HepG2 (cell line): Measurements from ENCODE around the gene ARMC10. TPM values are rescaled to one million over a fixed set of nuclear protein-coding genes. Genes with fewer than 3 reads are reported as not detected.
"Not testable (repeated sequence)": the region's sequence is repeated elsewhere in the genome, so short reads cannot be mapped to it uniquely, and the experiment has no call there.

Experiments
- ARNT2 ChIP-seq: sonication (generic); formaldehyde crosslinking; IDR thresholded peaks from 2 replicates; pipeline ENCODE4 v1.8.0; 2022; ENCODE audit warnings: mild to moderate bottlenecking, low read depth, missing genetic modification reagents, moderate library complexity
- BCL3 ChIP-seq: sonication (generic); formaldehyde crosslinking; IDR thresholded peaks from 2 replicates; pipeline ENCODE4 v1.5.1; 2020; ENCODE audit warnings: mild to moderate bottlenecking, missing genetic modification reagents, moderate library complexity
- BORCS8-MEF2B ChIP-seq: sonication (generic); formaldehyde crosslinking; IDR thresholded peaks from 2 replicates; pipeline ENCODE4 v1.8.0; 2022; ENCODE audit warnings: mild to moderate bottlenecking, missing genetic modification reagents
- FOSL2 ChIP-seq: sonication (generic); formaldehyde crosslinking; IDR thresholded peaks from 2 replicates; pipeline ENCODE4 v1.4.0; 2020; ENCODE audit warnings: missing genetic modification reagents
- FOXK1 ChIP-seq: sonication (generic); formaldehyde crosslinking; IDR thresholded peaks from 2 replicates; pipeline ENCODE4 v1.4.0; 2020; ENCODE audit warnings: low read depth, missing genetic modification reagents, borderline replicate concordance
- FOXP1 ChIP-seq, 2 experiments: fragments of 450-650 bp in 1 of 2; IDR thresholded peaks; 2 replicates each; pipeline ENCODE4 v1.6.1; 2017 to 2018; ENCODE audit warnings: antibody characterized with exemption in 1 of 2
- GABPB1 ChIP-seq: IDR thresholded peaks from 2 replicates; pipeline ENCODE4 v1.6.1; 2016; ENCODE audit warnings: mild to moderate bottlenecking, missing genetic modification reagents, moderate library complexity, missing compliant biosample characterization
- GATAD1 ChIP-seq: IDR thresholded peaks from 2 replicates; pipeline ENCODE4 v1.6.1; 2016; ENCODE audit warnings: missing genetic modification reagents, missing compliant biosample characterization
- HDAC1 ChIP-seq: sonication (generic); formaldehyde crosslinking; IDR thresholded peaks from 2 replicates; pipeline ENCODE4 v1.5.1; 2020; ENCODE audit warnings: mild to moderate bottlenecking, missing genetic modification reagents
- HNF1B ChIP-seq: sonication (generic); formaldehyde crosslinking; IDR thresholded peaks from 2 replicates; pipeline ENCODE4 v1.5.1; 2020; ENCODE audit warnings: mild to moderate bottlenecking, moderate library complexity, missing genetic modification reagents
- HOMEZ ChIP-seq: IDR thresholded peaks from 2 replicates; pipeline ENCODE4 v1.6.1; 2016; ENCODE audit warnings: low read depth
- IRF2 ChIP-seq: IDR thresholded peaks from 2 replicates; pipeline ENCODE4 v1.6.1; 2018; ENCODE audit warnings: missing genetic modification reagents, missing compliant biosample characterization
- IRX3 ChIP-seq: sonication (generic); formaldehyde crosslinking; IDR thresholded peaks from 2 replicates; pipeline ENCODE4 v1.8.1; 2023; ENCODE audit warnings: mild to moderate bottlenecking, low read depth, missing genetic modification reagents, borderline replicate concordance
- JUND ChIP-seq: sonication (generic); formaldehyde crosslinking; IDR thresholded peaks from 2 replicates; pipeline ENCODE4 v1.8.0; 2022; ENCODE audit warnings: mild to moderate bottlenecking, missing genetic modification reagents
- POGZ ChIP-seq: sonication (generic); formaldehyde crosslinking; IDR thresholded peaks from 2 replicates; pipeline ENCODE4 v1.4.0; 2020; ENCODE audit warnings: mild to moderate bottlenecking, missing genetic modification reagents
- RXRA ChIP-seq: sonication (generic); formaldehyde crosslinking; IDR thresholded peaks from 2 replicates; pipeline ENCODE4 v1.5.1; 2020; ENCODE audit warnings: missing genetic modification reagents
- SIX4 ChIP-seq: sonication (generic); formaldehyde crosslinking; IDR thresholded peaks from 2 replicates; pipeline ENCODE4 v1.4.0; 2020; ENCODE audit warnings: missing genetic modification reagents
- SOX5 ChIP-seq: IDR thresholded peaks from 2 replicates; pipeline ENCODE4 v1.6.1; 2016; ENCODE audit warnings: borderline replicate concordance
- SP5 ChIP-seq: IDR thresholded peaks from 2 replicates; pipeline ENCODE4 v1.6.1; 2016; ENCODE audit warnings: low read depth, borderline replicate concordance
- SPEN ChIP-seq: sonication (generic); formaldehyde crosslinking; IDR thresholded peaks from 2 replicates; pipeline ENCODE4 v1.5.1; 2020; ENCODE audit warnings: low read depth, mild to moderate bottlenecking, missing genetic modification reagents
- ZBTB20 ChIP-seq: sonication (generic); formaldehyde crosslinking; IDR thresholded peaks from 2 replicates; pipeline ENCODE4 v1.8.1; 2023; ENCODE audit warnings: missing genetic modification reagents, low read depth, mild to moderate bottlenecking, borderline replicate concordance
- ZMYM4 ChIP-seq: sonication (generic); formaldehyde crosslinking; IDR thresholded peaks from 2 replicates; pipeline ENCODE4 v1.8.1; 2023; ENCODE audit warnings: mild to moderate bottlenecking, missing genetic modification reagents
- ZNF317 ChIP-seq: sonication (generic); formaldehyde crosslinking; IDR thresholded peaks from 2 replicates; pipeline ENCODE4 v1.5.0; 2020; ENCODE audit warnings: mild to moderate bottlenecking, missing genetic modification reagents
- ZNF788 ChIP-seq: sonication (generic); formaldehyde crosslinking; IDR thresholded peaks from 2 replicates; pipeline ENCODE4 v1.5.0; 2020; ENCODE audit warnings: mild to moderate bottlenecking, missing genetic modification reagents, borderline replicate concordance
- ZNF891 ChIP-seq: sonication (generic); formaldehyde crosslinking; IDR thresholded peaks from 2 replicates; pipeline ENCODE4 v1.5.0; 2020; ENCODE audit warnings: mild to moderate bottlenecking, missing genetic modification reagents
- polyA plus RNA-seq, 8 experiments: library from polyadenylated mRNA; depleted of rRNA in 3 of 8; stranded (reverse) in 7 of 8; unstranded in 1 of 8; fragments of >200 nt; fragmentation: Illumina TruSeq in 4 of 8; extraction: Trizol in 4 of 8; gene quantifications; 2 replicates each; pipeline versions ENCODE4 v1.2.1 to v1.2.3, GENCODE V29; 2011 to 2016; ENCODE audit warnings: low read depth in 4 of 8, missing spikeins in 1 of 8, mixed read lengths in 1 of 8; ENCODE audit not compliant: insufficient read depth in 1 of 8
- total RNA-seq, 5 experiments: library from RNA; depleted of rRNA; stranded (reverse); fragments of >200 nt; fragmentation: Illumina TruSeq; extraction: Trizol; gene quantifications; 2 replicates each; pipeline ENCODE4 v1.2.3, GENCODE V29; 2016; ENCODE audit warnings: low read depth in 1 of 5

The ARMC10 gene
- total and polyA plus RNA-seq, 2 of the 13 experiments (the other 11 are each of a cell fraction or from before 2014, with no cell fraction given), result 11.3 to 23.7 TPM

GRCh38 chr7:103037823-103038739, 36.9 kb upstream of the ARMC10 start (continued):
- TF ChIP-seq JUND (CRISPR knock-in tag) (0 out of 2 replicates have a peak, but pooled peaks have one; percentile 11), RXRA (CRISPR knock-in tag) (0 out of 2 replicates have a peak, but pooled peaks have one; percentile 29), IRX3 (peak; percentile 61; the same call in 1 of the 2 replicates), ARNT2 (0 out of 2 replicates have a peak, but pooled peaks have one; percentile 33), ZNF317 (CRISPR knock-in tag) (peak; percentile 74; the same call in 1 of the 2 replicates), HNF1B (CRISPR knock-in tag) (peak; percentile 14; the same call in 1 of the 2 replicates), SPEN (CRISPR knock-in tag) (peak; percentile 61), HDAC1 (CRISPR knock-in tag) (peak; percentile 66; the same call in 1 of the 2 replicates), HOMEZ (CRISPR knock-in tag) (peak; percentile 78; the same call in 1 of the 2 replicates), BCL3 (CRISPR knock-in tag) (peak; percentile 64; the same call in 1 of the 2 replicates), SP5 (peak; percentile 90), ZNF891 (CRISPR knock-in tag) (peak; percentile 76; the same call in 1 of the 2 replicates), ZBTB20 (CRISPR knock-in tag) (peak; percentile 48; the same call in 1 of the 2 replicates), POGZ (CRISPR knock-in tag) (peak; percentile 90), FOXK1 (CRISPR knock-in tag) (peak; percentile 77), IRF2 (CRISPR knock-in tag) (peak; percentile 37; the same call in 1 of the 2 replicates), ZMYM4 (CRISPR knock-in tag) (peak; percentile 82), GATAD1 (CRISPR knock-in tag) (0 out of 2 replicates have a peak, but pooled peaks have one; percentile 42), SOX5 (CRISPR knock-in tag) (peak; percentile 53; the same call in 1 of the 2 replicates), GABPB1 (peak; percentile 18; the same call in 1 of the 2 replicates), BORCS8-MEF2B (CRISPR knock-in tag) (0 out of 2 replicates have a peak, but pooled peaks have one; percentile 31), SIX4 (CRISPR knock-in tag) (0 out of 2 replicates have a peak, but pooled peaks have one; percentile 5), ZNF788 (CRISPR knock-in tag) (peak; percentile 58; the same call in 1 of the 2 replicates), FOSL2 (CRISPR knock-in tag) (peak; percentile 70), FOXP1 (CRISPR knock-in tag; IDR thresholded peaks at IDR 0.05) (peak; percentile 56)
- TF ChIP-seq FOXP1 (IDR thresholded peaks at IDR 0.05), result not testable (repeated sequence)
